Body of pancreas (tissue), 4 donors: ENCODE results near the gene SEC14L6.

ENCODE experiments used
- CTCF ChIP-seq, 7 experiments: fragments of 450-650 bp in 4 of 7; fragments of 200-600 bp in 3 of 7; sonication (generic) in 3 of 7; IDR thresholded peaks; one replicate each; pipeline ENCODE4 v1.5.1; 2016 to 2019; ENCODE audit warnings: antibody characterized with exemption in 7 of 7
- POLR2A ChIP-seq, 3 donors: fragments of 450-650 bp; IDR thresholded peaks; one replicate each; pipeline ENCODE4 v1.6.1; 2016; ENCODE audit warnings: antibody characterized with exemption in 3 of 3, mild to moderate bottlenecking in 2 of 3

GRCh38 chr22:30561402-30562189 is 15.1 kb upstream of the SEC14L6 start:
- TF ChIP-seq CTCF (IDR thresholded peaks at IDR 0.05) (no peak), POLR2A (IDR thresholded peaks at IDR 0.05) (no peak)
